HG03175 (cell line): ENCODE data around the gene PPM1F.
"Not testable (repeated sequence)": the region's sequence is repeated elsewhere in the genome, so short reads cannot be mapped to it uniquely, and the experiment has no call there.

Experiments used
- ATAC-seq: cut with Tn5 transposase; IDR thresholded peaks from one replicate; pipeline ENCODE4 v1.9.1; 2021; ENCODE audit warnings: mild to moderate bottlenecking, moderate library complexity; ENCODE audit not compliant: unreplicated experiment

PPM1F gene

DNA sequence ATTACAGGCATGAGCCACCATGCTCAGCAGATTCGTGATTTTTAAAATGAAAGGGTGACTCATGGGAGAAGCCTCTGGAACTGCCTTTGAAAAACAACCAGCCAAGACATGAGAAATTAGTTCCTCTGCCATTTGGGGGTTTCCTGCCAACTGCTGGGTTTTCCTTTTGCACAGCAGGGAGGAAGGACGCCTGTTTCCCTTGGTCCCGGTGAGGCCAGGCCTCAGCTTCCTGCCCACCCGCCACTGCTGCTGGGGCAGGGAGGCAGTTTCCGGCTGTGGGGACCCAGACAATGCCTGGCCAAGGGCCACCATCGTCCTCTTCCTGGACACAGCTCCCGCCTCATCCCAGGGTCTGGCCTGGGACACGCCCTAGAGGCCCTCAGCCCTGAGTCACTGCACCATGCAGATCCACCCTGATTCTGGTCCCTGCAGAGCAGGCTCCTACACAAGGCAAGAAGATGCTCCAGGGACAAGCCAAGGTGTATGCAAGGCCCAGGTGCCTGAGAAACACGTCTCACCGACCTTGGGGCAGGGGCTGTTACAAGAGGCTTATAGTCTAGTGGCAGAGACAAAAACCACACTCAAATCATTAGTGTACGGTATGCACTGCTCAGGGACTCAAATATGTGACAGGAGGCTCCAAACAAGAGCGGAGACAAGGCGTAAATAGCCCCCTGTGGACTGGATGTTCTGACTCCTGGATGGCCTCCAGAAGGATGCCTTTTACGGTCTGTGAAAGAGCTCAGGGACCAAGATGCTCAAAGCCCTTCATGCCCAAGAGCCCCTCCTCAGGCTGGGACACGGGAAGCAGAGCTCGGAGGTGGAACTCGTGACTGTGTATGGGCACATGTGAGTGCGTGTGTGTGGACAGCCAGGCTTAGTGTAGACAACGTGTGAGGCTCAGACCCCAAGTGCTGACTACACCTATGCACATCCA lies 10.0 kb downstream of the PPM1F start:
- no peak for ATAC-seq

DNA sequence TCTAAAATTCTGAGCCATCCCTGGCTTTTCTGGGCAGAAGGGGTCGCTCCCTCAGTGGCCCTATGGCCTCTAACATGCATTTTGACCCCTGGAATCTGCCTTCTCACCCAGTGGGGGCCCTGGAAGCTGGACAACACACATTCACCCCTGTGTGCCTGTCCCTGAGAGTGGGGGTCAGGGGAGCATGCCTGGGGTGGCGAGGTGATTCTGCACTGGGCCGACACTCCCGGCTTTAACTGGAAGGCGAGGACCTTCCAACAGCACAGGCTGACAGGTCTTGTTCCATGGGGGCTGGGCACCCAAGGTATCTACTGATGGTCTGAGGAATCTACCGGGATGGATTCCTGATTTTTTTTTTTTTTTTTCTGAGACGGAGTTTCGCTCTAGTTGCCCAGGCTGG lies 10.7 kb downstream of the PPM1F start:
- no peak for ATAC-seq

DNA sequence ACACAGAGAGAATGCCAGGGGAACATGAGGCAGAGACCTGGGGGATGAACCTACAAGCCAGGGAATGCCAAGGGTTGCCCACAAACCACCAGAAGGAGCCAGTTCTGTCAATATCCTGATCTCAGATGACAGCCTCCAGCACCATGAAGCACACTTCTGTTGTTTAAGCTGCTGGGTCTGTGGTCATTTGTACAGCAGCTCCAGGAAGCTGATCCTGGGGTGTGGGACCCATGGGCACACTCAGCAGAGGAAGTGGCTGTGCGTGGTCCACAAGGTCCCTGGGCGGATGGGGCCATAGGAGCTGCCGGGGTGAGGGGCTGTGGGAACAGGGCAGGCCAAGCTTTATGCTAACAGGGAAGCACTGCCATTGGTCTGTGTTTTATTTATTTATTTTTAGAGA lies 12.1 kb downstream of the PPM1F start:
- no peak for ATAC-seq

DNA sequence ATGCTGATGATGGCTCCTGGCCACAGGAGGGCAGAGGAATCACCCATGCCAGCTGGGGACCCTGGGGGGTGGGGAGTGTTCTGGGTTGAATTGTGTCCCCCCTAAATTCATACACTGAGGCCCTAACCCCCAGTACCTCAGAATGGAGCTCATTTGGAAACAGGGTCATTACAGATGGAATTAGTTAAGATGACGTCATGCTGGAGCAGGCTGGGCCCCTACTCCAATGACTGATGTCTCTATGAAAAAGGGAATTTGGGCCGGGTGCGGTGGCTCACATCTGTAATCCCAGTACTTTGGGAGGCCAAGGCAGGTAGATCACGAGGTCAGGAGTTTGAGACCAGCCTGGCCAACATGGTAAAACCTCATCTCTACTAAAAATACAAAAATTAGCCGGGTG lies 12.7 kb downstream of the PPM1F start:
- ATAC-seq: not testable (repeated sequence)

DNA sequence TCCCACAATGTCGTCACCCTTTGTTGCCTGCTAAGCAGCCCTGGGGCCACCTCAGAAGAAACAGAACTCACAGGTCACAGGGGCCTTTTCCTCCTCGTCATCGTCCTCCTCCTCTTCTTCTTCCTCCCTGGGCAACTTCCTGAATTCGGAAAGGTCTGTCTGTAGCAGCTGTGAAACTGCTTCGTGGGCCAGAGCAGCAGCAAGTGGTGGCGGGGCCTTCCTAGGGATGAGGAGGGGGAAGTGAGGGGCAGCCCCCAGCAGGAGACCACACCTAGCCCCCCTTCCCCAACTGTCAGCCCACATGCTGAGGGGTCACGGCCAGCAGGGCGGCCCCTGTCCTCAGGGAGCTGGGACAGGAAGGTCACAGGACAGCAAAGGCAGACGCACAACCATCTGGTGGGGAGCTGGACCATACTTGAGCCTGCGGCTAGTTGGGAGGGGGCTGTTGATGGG lies 13.2 kb downstream of the PPM1F start:
- ATAC-seq: no peak

DNA sequence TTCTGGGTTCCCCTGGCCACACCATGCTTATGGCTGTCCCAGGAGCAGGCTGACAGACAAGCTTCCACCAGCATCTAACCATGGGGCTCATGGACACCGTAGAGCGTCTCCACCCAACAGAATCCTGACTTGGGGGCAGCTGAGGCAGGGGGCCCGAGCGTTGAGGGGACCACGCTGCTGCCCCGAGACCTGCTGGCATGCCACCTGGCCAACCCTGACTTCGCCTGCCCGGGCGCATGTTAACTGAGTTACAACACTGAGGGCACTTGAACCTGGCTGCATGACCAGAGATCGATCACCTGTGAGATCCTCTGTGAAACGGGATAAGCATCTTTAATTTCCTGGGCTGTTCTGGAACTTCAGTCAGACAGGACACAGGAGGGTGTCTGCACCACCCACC lies 13.7 kb downstream of the PPM1F start:
- ATAC-seq: no peak

DNA sequence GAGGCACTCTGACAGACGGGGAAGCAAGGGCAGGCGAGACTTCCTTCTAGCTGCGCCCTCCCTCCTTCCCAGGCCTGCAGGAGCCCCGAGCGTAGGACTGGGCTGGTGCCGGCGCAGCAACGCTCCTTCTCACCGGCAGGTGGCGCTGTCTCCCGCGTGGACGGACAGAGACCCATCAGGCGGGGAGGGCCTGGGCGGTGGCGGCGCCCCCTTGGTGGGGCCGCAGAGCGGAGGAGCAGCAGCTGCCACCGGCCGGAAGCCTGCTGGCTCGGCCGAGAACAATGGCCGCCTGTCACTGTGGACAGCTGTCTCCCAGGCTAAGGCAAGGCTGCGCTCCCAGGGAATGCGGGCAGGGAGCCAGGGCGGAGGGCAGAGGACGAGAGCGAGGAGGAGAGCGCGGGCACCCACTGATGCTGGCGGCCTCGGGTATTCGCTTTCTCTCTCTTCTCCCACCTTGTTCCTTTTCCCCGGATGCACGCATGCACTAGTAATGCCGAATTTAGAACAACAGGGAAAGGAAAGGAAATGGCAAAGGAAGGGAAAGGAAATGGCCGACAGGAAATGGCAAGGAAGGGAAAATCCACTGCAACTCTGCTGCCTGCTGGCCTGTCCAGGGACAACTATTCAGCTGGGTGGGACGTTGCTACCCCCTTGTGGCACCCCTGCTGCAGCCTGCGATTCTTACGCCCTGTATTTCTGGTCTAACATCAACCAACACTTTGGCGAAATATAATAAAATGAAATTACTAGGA lies 14.4 kb downstream of the PPM1F start:
- ATAC-seq: peak; percentile 87

DNA sequence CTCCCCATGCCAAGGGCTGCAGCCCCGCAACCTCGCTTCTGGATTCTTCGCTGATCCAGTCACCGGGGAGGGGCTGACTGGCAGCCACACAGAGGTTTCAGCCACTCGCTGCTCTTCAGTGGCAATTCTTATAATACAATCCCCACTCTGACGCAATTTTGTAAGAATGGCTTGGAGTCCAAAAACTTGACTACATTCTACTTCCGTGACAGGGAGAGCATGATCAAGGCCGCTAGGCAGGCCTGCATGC lies 14.9 kb downstream of the PPM1F start:
- ATAC-seq: peak; percentile 11

DNA sequence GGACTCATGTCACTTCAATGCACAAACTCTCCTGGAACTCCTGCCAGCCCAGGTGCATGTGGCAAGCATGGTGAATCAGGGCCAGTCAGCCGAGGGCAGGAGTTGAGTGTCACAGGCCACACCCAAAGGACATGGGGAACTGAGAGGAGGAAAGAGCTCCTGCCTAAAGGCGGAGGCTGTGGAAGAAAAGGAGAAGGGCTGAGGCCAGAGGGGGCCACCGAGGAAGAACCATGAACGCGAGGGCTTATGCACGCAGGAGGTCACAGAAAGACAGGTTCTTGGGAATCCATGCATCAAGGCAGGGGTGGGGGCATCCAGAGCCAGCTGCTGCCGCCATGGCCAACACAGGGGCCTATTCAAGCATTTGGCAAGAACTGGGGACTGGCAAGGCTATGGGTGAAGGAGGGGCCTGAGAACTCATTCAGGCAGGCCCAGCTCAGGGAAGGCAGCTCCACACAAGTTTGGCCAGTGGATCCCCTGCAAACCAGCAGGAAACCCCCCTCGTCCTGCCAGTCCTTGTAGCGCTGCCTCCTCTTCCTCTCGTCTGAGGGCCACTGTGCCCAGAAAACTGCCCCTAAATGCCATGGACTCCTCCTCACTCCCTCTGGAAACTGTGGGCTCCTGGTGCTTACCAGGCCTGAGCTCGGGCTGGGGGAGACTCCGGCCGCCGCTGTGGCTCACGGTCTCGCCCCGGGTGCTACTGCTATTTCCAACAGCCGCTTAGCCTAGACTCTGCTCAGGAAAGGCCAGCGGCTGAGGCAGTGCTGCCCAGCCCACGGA lies 15.4 kb downstream of the PPM1F start:
- ATAC-seq: no peak

DNA sequence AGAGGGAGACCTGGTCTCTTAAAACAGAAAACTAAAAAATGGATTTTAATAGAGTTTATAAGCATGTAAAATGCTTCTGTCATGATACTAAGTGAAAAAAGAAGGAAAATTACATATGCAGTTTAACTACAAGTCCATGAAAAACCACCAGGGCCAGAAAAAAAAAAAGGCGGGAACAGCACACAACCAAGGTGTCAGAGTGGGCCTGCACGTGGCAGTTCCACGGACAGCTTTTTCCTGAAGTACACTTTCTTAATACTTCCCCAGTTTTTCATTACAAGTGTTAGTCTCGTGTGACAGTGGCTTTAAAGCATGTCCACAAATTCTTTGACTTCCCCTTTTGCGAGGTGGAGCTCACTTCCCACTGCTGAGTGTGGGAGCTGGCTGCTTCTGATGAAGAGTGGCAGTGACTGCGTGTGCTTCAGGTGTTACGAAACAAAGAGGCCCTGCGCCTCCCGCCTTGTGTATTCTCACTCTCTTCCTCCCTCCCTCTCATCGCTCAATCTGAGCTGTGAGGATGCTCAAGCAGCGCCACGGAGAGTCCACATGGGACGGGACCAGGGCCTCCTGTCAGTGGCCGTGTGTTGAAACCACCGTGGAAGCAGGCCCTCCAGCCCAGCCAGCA lies 16.4 kb downstream of the PPM1F start:
- no peak for ATAC-seq

DNA sequence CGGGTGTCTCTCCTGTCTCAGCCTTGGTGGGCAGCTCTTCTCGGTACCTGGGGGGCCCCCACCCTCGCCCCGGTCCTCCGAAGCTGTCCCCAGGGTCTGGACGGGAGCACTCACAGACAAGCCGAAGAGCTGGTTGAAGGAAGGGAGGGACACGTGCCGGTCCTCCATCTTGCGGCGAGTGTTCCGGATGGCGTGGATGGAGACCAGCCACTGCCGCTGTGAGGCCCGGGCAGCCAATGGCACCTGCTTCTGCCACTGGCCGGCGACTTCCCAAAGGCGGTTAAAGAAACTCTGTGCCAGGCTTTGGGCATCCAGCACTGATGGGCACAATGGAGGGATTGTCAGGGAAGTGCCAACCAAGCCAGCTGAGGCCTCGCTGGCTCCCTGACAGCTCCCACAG lies 18.7 kb downstream of the PPM1F start:
- ATAC-seq: no peak

DNA sequence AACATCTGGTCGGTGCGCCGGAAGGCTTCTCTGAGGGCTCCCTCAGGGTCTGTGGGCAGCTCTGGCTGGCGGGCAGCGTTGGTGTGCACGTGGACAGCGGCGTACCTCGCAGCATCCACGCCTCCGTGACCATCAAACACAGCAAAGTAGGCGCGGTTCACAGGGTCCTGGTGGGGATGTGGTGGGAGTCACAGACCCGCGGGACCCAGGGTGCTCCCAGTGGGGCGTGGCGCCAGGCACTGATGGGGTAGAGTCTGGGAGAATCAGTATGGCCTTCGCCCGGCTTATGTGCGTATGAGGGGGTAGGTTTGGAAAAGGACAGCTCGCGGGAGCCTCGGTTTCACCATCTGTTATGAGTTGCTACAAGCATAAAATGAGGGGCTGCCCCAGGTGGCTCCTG lies 19.2 kb downstream of the PPM1F start:
- ATAC-seq: no peak

DNA sequence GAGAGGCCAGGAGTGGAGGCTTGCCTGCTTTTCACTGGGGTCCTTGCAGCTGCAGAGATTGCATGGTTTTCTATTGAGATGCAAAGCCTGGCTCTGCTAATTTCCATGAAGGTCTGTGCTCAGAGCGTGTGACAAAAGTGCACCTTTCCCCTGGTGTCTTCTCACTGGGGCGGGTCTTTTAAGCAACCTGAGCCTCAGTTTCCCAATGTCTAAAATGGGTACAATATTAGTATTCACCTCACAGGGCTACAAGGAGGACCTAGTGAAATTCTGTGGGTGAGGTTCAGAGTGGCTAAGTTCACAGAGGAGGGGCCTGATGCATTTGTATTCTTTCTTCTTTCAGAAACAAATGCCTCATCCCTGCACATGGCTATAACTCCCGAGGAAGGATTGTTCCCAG lies 20.3 kb downstream of the PPM1F start:
- ATAC-seq: no peak

DNA sequence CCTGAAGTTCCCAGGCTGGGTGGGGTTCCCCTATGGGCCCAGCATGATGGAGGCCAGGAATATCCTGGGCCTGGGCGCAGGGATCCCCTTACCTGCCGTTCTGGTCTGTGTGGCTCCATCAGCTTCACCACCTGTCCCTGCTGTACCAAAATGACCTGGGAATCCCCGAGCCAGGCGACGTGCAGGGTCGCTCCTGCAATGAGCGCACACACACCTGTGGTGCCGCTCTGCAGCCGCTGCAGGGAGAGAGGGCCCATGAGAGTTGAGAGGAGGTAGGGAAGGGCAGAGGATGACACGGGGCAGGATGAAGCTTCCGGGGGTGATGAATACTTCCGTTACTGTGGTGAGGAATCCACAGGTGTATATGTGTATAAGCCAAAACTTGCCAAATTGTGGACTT lies 21.6 kb downstream of the PPM1F start:
- no peak for ATAC-seq

DNA sequence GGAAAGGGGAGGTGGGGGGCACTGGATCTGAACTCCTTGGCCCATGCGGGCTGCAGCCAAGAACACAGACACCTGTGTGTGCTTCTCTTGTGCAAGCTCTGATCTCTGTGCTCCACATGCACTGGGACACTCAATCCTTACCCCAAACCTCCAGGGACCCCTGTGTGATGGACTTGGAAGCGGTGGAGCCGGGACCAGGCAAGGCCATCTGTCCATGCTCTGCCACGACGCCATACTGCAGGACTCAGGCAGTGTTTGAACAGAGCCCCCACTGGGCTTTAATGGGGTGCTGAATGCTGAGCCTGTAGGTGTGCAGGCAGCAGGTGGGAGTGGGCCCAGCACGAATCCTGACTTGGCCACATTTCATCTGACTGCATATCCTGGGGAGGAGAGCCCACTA lies 23.4 kb downstream of the PPM1F start:
- no peak for ATAC-seq

DNA sequence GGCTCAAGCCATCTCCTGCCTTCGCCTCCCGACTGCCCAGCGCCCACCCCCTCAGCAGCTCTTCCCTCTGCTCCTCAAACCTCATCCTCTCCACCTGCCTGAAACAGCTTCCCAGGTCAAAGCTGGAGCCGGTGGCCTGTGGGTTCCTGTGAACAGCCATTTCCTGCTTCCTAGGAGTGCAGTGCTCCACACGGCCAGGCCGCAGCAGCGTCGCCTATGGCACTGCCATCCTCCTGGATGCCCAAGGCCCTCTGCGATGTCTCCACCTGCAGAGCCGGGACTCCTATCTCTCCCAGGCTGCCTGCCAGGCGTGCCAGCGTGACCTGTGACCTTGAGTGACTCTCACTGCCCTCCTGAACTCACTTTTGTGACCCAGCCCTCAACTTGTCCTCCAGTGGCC lies 24.6 kb downstream of the PPM1F start:
- no peak for ATAC-seq

DNA sequence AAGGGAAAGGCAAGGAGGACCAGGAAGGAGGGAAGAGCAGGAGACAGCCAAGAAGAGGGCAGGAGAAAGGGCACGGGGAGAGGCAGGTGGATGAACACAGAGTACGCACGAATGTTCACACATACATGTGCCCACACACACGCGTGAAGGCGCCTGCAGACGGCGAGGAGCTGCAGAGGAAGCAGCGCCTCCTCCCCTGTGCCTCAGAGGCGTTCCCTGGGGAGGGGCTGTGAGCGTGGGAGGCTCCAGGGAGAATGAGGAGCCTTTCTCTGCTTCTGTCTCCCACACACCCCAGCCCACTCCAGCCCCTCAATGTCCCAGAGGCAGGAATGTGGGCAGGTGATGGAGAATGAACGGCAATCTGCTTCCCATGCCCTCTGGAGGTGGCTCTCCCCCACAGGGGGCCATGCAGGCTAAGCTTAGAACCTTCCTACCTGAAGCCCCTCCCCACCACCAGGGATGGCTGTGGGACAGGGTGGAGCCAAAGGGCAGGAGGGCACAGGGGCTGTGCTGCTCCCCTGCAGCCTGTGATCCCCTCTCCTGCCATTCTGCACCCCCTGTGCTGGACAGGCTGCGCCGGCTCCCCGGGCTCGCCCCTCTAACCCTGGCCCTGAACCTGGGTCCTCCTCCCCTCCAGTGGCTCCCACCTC lies 25.3 kb downstream of the PPM1F start:
- ATAC-seq: no peak

DNA sequence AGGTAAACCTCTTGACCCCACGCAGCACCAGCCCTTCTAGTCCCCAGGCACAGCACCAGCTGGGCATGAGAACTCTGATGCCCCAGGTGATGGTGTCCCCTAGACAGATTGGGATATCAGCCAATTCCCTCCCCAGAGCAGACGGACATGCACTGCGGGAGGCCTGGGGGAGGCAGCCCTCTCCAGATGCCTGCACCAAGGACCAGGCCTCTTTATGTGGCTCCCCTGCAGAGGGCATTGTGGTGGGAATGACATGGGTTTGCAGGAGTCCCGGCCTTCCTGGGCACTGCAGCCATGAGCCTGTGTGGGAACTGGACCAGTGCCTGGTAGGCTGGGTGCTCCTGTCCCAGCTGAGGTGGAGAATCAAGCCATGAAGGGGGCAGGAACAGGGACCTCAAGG lies 25.9 kb downstream of the PPM1F start:
- ATAC-seq: no peak

DNA sequence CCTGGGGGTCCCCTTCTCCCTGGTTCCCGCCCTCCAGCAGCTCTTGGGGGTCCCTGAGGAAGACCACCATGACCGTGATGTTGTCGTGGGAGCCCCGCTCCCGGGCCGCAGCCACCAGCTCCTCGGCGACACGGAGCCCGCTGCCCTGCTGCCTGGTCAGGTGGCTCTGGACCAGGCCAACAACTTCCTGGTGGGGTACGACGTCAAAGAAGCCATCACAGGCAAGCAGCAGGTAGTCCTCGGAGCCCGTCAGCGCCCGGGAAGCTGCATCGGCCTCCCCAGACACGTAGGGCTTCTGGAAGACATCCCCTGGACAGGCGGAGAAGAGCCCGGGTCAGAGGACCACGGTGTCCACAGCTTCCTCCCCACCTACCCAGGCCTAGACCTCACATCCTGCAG lies 29.5 kb downstream of the PPM1F start:
- ATAC-seq: no peak

DNA sequence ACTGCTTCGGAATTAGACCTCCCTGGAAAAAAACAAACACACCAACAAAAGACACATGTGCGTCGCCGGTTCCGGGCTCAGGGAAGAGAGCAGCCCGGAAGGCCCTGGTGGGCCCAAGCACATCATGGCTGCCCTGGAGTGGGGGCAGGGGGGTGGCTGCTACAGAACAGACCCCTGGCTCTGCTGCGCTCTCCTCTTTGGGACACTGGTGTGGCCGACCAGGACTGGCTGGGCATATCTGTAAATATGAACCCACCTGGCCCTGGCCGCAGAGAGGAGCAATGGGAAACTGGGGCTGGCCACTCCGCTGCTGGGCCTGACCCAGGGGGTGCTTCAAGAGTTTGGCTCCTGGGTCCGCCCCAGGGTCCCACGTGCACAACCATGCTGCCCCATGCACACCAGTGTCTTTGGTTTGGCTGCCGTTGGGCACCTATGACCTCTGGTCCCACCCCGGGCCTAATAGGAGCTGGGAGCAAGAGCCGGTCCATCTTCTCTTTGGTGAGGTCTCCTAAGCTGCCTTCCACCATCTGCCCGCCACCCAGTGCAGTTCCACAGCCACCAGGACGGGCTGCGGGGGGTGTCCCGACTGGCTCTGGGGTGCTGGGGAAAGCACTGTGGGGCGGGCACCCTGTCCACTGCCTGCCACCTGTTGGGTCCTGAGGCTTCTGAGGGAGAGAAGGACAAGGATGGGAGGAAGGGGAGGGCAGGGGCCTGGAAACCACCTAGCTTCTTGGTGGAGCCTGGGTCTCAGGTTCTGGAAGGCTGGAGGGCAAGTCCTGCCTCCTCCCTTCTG lies 30.1 kb downstream of the PPM1F start:
- ATAC-seq: no peak
